HepG2 (cell line): ENCODE measurements around the gene SLC17A5. TPM values are rescaled to one million over a fixed set of nuclear protein-coding genes. Genes with fewer than 3 reads are reported as not detected.
A peak's percentile ranks its signal among the peaks of the same experiment; 100 is the strongest.

Experiments used
- ARID4A ChIP-seq: sonication (generic); formaldehyde crosslinking; IDR thresholded peaks from 2 replicates; pipeline ENCODE4 v1.5.0; 2020; ENCODE audit warnings: mild to moderate bottlenecking, missing genetic modification reagents, borderline replicate concordance
- CTCF ChIP-seq: sonication (generic); formaldehyde crosslinking; IDR thresholded peaks from 2 replicates; pipeline ENCODE4 v1.5.0; 2020; ENCODE audit warnings: mild to moderate bottlenecking, missing genetic modification reagents, moderate library complexity
- FIP1L1 ChIP-seq: fragments of 200-400 bp; formaldehyde crosslinking; IDR thresholded peaks from 2 replicates; pipeline ENCODE4 v1.6.1; 2018; ENCODE audit warnings: low read depth, mild to moderate bottlenecking, low read length, moderate library complexity, borderline replicate concordance; ENCODE audit not compliant: insufficient read depth
- FOXO1 ChIP-seq: sonication (generic); formaldehyde crosslinking; IDR thresholded peaks from 2 replicates; pipeline ENCODE4 v1.4.0; 2020; ENCODE audit warnings: missing genetic modification reagents
- IRX3 ChIP-seq: sonication (generic); formaldehyde crosslinking; IDR thresholded peaks from 2 replicates; pipeline ENCODE4 v1.8.1; 2023; ENCODE audit warnings: mild to moderate bottlenecking, low read depth, missing genetic modification reagents, borderline replicate concordance
- KDM5B ChIP-seq: sonication (generic); formaldehyde crosslinking; IDR thresholded peaks from 2 replicates; pipeline ENCODE4 v1.4.0; 2020; ENCODE audit warnings: missing genetic modification reagents, mild to moderate bottlenecking, borderline replicate concordance
- MXI1 ChIP-seq: IDR thresholded peaks from 3 replicates; pipeline ENCODE4 v1.6.1; 2012; ENCODE audit warnings: low read depth, low read length, inconsistent platforms, borderline replicate concordance
- NR3C1 ChIP-seq: sonication (generic); formaldehyde crosslinking; IDR thresholded peaks from 2 replicates; pipeline ENCODE4 v1.4.0; 2020; ENCODE audit warnings: missing genetic modification reagents
- POGZ ChIP-seq: sonication (generic); formaldehyde crosslinking; IDR thresholded peaks from 2 replicates; pipeline ENCODE4 v1.4.0; 2020; ENCODE audit warnings: mild to moderate bottlenecking, missing genetic modification reagents
- RARA ChIP-seq: IDR thresholded peaks from 2 replicates; pipeline ENCODE4 v1.6.1; 2016; ENCODE audit warnings: missing genetic modification reagents, missing compliant biosample characterization
- SMAD3 ChIP-seq: sonication (generic); formaldehyde crosslinking; IDR thresholded peaks from 2 replicates; pipeline ENCODE4 v1.4.0; 2020; ENCODE audit warnings: missing genetic modification reagents
- SNAI1 ChIP-seq: sonication (generic); formaldehyde crosslinking; IDR thresholded peaks from 2 replicates; pipeline ENCODE4 v1.5.0; 2020; ENCODE audit warnings: mild to moderate bottlenecking, missing genetic modification reagents, borderline replicate concordance
- TEAD2 ChIP-seq: sonication (generic); formaldehyde crosslinking; IDR thresholded peaks from 2 replicates; pipeline ENCODE4 v1.9.0; 2021; ENCODE audit warnings: missing genetic modification reagents
- TMF1 ChIP-seq: sonication (generic); formaldehyde crosslinking; IDR thresholded peaks from 2 replicates; pipeline ENCODE4 v1.8.1; 2022; ENCODE audit warnings: low read depth, missing genetic modification reagents
- ZKSCAN5 ChIP-seq: sonication (generic); formaldehyde crosslinking; IDR thresholded peaks from 2 replicates; pipeline ENCODE4 v1.5.1; 2020; ENCODE audit warnings: mild to moderate bottlenecking, missing genetic modification reagents
- ZNF275 ChIP-seq: sonication (generic); formaldehyde crosslinking; IDR thresholded peaks from 2 replicates; pipeline ENCODE4 v1.8.0; 2022; ENCODE audit warnings: missing genetic modification reagents, mild to moderate bottlenecking, inconsistent platforms, borderline replicate concordance
- ZNF296 ChIP-seq: sonication (generic); formaldehyde crosslinking; conservative IDR thresholded peaks from 2 replicates; pipeline ENCODE4 v1.5.0; 2020; ENCODE audit warnings: mild to moderate bottlenecking, missing genetic modification reagents
- ZNF383 ChIP-seq: sonication (generic); formaldehyde crosslinking; IDR thresholded peaks from 2 replicates; pipeline ENCODE4 v1.4.0; 2020; ENCODE audit warnings: missing genetic modification reagents, mild to moderate bottlenecking, borderline replicate concordance
- ZNF513 ChIP-seq: sonication (generic); formaldehyde crosslinking; conservative IDR thresholded peaks from 2 replicates; pipeline ENCODE4 v1.5.0; 2020; ENCODE audit warnings: missing genetic modification reagents
- ZNF7 ChIP-seq: IDR thresholded peaks from 2 replicates; pipeline ENCODE4 v1.6.1; 2016; ENCODE audit warnings: missing biosample characterization, missing genetic modification reagents
- ZNF766 ChIP-seq: sonication (generic); formaldehyde crosslinking; IDR thresholded peaks from 2 replicates; pipeline ENCODE4 v1.5.0; 2020; ENCODE audit warnings: missing genetic modification reagents, borderline replicate concordance
- ZNF841 ChIP-seq: sonication (generic); formaldehyde crosslinking; IDR thresholded peaks from 2 replicates; pipeline ENCODE4 v1.8.1; 2023; ENCODE audit warnings: missing genetic modification reagents, borderline replicate concordance
- polyA plus RNA-seq, 8 experiments: library from polyadenylated mRNA; depleted of rRNA in 3 of 8; stranded (reverse) in 7 of 8; unstranded in 1 of 8; fragments of >200 nt; fragmentation: Illumina TruSeq in 4 of 8; extraction: Trizol in 4 of 8; gene quantifications; 2 replicates each; pipeline versions ENCODE4 v1.2.1 to v1.2.3, GENCODE V29; 2011 to 2016; ENCODE audit warnings: low read depth in 4 of 8, missing spikeins in 1 of 8, mixed read lengths in 1 of 8; ENCODE audit not compliant: insufficient read depth in 1 of 8
- total RNA-seq, 5 experiments: library from RNA; depleted of rRNA; stranded (reverse); fragments of >200 nt; fragmentation: Illumina TruSeq; extraction: Trizol; gene quantifications; 2 replicates each; pipeline ENCODE4 v1.2.3, GENCODE V29; 2016; ENCODE audit warnings: low read depth in 1 of 5

SLC17A5 gene
- total and polyA plus RNA-seq, 2 of the 13 experiments (the other 11 are each of a cell fraction or from before 2014, with no cell fraction given): 18.3 to 20.5 TPM

- peak; percentile 61; the same call in 1 of the 2 replicates for TF ChIP-seq ARID4A (CRISPR knock-in tag)
- no peak for TF ChIP-seq TMF1 (CRISPR knock-in tag)
- no peak for TF ChIP-seq ZNF383
- no peak for TF ChIP-seq FIP1L1
- TF ChIP-seq TEAD2 (CRISPR knock-in tag): no peak
- TF ChIP-seq FOXO1: peak; percentile 87
- peak; percentile 91 for TF ChIP-seq POGZ (CRISPR knock-in tag)
- no peak for TF ChIP-seq ZNF296 (CRISPR knock-in tag)
- TF ChIP-seq MXI1: peak; percentile 70; the same call in 1 of the 3 replicates
- TF ChIP-seq RARA: peak; percentile 74
- no peak for TF ChIP-seq ZNF275 (CRISPR knock-in tag)
- no peak for TF ChIP-seq ZNF513 (CRISPR knock-in tag)
- no peak for TF ChIP-seq IRX3 (CRISPR knock-in tag)
- no peak for TF ChIP-seq SNAI1 (CRISPR knock-in tag)
- TF ChIP-seq ZNF7: no peak
- TF ChIP-seq SMAD3 (CRISPR knock-in tag): peak; percentile 85; the same call in 1 of the 2 replicates
- TF ChIP-seq NR3C1: no peak
- no peak for TF ChIP-seq ZNF841 (CRISPR knock-in tag)
- TF ChIP-seq ZNF766 (CRISPR knock-in tag): 0 out of 2 replicates have a peak, but pooled peaks have one; percentile 25
- TF ChIP-seq CTCF (CRISPR knock-in tag): no peak
- TF ChIP-seq KDM5B (CRISPR knock-in tag): 0 out of 2 replicates have a peak, but pooled peaks have one; percentile 16
- TF ChIP-seq ZKSCAN5: no peak
Measured at GRCh38 chr6:73566954-73567591, 86.7 kb downstream of the SLC17A5 start (continued).
